B cell (primary cell): ENCODE measurements around the gene MIR17HG. TPM values are rescaled to one million over a fixed set of nuclear protein-coding genes. Genes with fewer than 3 reads are reported as not detected.

Experiments
- ATAC-seq: fragments of 200-7000 bp; cut with Tn5 transposase; one replicate; pipeline ENCODE4 v1.10.0; 2021; ENCODE audit warnings: low read depth, mild to moderate bottlenecking, moderate number of reproducible peaks, moderate library complexity
- CTCF ChIA-PET: fragments of 350-600 bp; sonication (Branson Sonifier 250); formaldehyde crosslinking; loops from one replicate; lab custom pipeline; 2021; ENCODE audit warnings: antibody characterized with exemption, inconsistent platforms; lab: Charles Lee
- POLR2A ChIA-PET: fragments of 350-600 bp; sonication (Branson Sonifier 250); formaldehyde crosslinking; loops from one replicate; lab custom pipeline; 2021; ENCODE audit warnings: antibody characterized with exemption; lab: Charles Lee
- DNase-seq: peaks from one replicate; pipeline ENCODE4 v3.0.0; 2013
- H2AFZ ChIP-seq: 2 replicates; pipeline ENCODE4 v1.6.1; 2012; ENCODE audit warnings: mild to moderate bottlenecking, low read depth, low read length; ENCODE audit not compliant: insufficient read depth, poor library complexity, severe bottlenecking
- H3K27ac ChIP-seq, 2 donors: 1 replicate in 1 of 2; 2 replicates in 1 of 2; pipeline ENCODE4 v1.5.1; 2012 to 2013; ENCODE audit warnings: low read length in 2 of 2, mild to moderate bottlenecking in 2 of 2, moderate library complexity in 1 of 2
- H3K27me3 ChIP-seq, 4 experiments: fragments of 200-600 bp in 1 of 4; sonication (generic) in 1 of 4; replicated peaks in 1 of 4; 1 replicate in 2 of 4; 2 replicates in 2 of 4; pipeline versions ENCODE4 v1.6.1 to v1.7.0; 2013 to 2016; ENCODE audit warnings: low read length in 3 of 4, mild to moderate bottlenecking in 2 of 4, mixed read lengths in 1 of 4, moderate library complexity in 1 of 4; ENCODE audit not compliant: insufficient read depth in 4 of 4, control insufficient read depth in 3 of 4; ENCODE audit errors: control extremely low read depth in 1 of 4
- H3K36me3 ChIP-seq, 2 experiments: replicated peaks in 1 of 2; 1 replicate in 1 of 2; 2 replicates in 1 of 2; pipeline versions ENCODE4 v1.6.1 to v1.7.1; 2013; ENCODE audit warnings: low read length in 1 of 2; ENCODE audit not compliant: insufficient read depth in 2 of 2, control insufficient read depth in 1 of 2; ENCODE audit errors: control extremely low read depth in 1 of 2, extremely low read depth in 1 of 2
- H3K4me1 ChIP-seq, 2 donors: fragments of 200-600 bp in 1 of 2; sonication (generic) in 1 of 2; 1 replicate in 1 of 2; 2 replicates in 1 of 2; pipeline versions ENCODE4 v1.5.1 to v1.6.1; 2013 to 2017; ENCODE audit warnings: low read length in 2 of 2; ENCODE audit not compliant: control insufficient read depth in 2 of 2, insufficient read depth in 2 of 2
- H3K4me2 ChIP-seq: replicated peaks from 2 replicates; pipeline ENCODE3; 2012; ENCODE audit warnings: mild to moderate bottlenecking, low read depth, low read length; ENCODE audit not compliant: poor library complexity, severe bottlenecking
- H3K4me3 ChIP-seq, 5 experiments: fragments of 200-600 bp in 1 of 5; sonication (generic) in 1 of 5; 1 replicate in 3 of 5; 2 replicates in 2 of 5; pipeline versions ENCODE4 v1.5.1 to v1.7.0; 2011 to 2016; ENCODE audit warnings: low read length in 4 of 5, mild to moderate bottlenecking in 4 of 5, low read depth in 2 of 5, control low read depth in 1 of 5, moderate library complexity in 1 of 5; ENCODE audit not compliant: insufficient read depth in 1 of 5; ENCODE audit errors: control extremely low read depth in 1 of 5, extremely low read depth in 1 of 5
- H3K79me2 ChIP-seq: fragments of 200-600 bp; sonication (generic); one replicate; pipeline ENCODE4 v1.6.0; 2016; ENCODE audit warnings: low read length; ENCODE audit not compliant: control insufficient read depth, insufficient read depth
- H3K9ac ChIP-seq: fragments of 200-600 bp; sonication (generic); 2 replicates; pipeline ENCODE4 v1.6.1; 2017; ENCODE audit warnings: mild to moderate bottlenecking, low read length, moderate library complexity
- H3K9me3 ChIP-seq, 3 donors: one replicate each; pipeline versions ENCODE4 v1.6.1 to v1.7.1; 2013; ENCODE audit warnings: low read length in 2 of 3; ENCODE audit not compliant: control insufficient read depth in 2 of 3, insufficient read depth in 1 of 3; ENCODE audit errors: control extremely low read depth in 1 of 3
- H4K20me1 ChIP-seq: 2 replicates; pipeline ENCODE4 v1.6.0; 2012; ENCODE audit warnings: mild to moderate bottlenecking, low read length; ENCODE audit not compliant: insufficient read depth, control insufficient read depth, poor library complexity, severe bottlenecking
- H3K27ac Mint-ChIP-seq: one replicate; pipeline ENCODE4 v1.8.0; 2021; ENCODE audit warnings: mixed read lengths
- H3K27me3 Mint-ChIP-seq: one replicate; pipeline ENCODE4 v1.8.0; 2021; ENCODE audit warnings: mixed read lengths
- H3K4me1 Mint-ChIP-seq: one replicate; pipeline ENCODE4 v1.8.0; 2021; ENCODE audit warnings: mixed read lengths
- H3K4me3 Mint-ChIP-seq: one replicate; pipeline ENCODE4 v1.8.0; 2021; ENCODE audit warnings: mixed read lengths
- H3K9me3 Mint-ChIP-seq: one replicate; pipeline ENCODE4 v1.8.0; 2022; ENCODE audit warnings: mixed read lengths; ENCODE audit not compliant: insufficient read depth
- CTCF ChIP-seq: fragments of 200-600 bp; IDR thresholded peaks from one replicate; pipeline ENCODE4 v1.8.0; 2022; ENCODE audit warnings: antibody characterized with exemption, mild to moderate bottlenecking
- EZH2 ChIP-seq: IDR thresholded peaks from 2 replicates; pipeline ENCODE4 v1.6.1; 2012; ENCODE audit warnings: borderline replicate concordance, low read depth, mild to moderate bottlenecking, moderate library complexity, low read length; ENCODE audit not compliant: insufficient read depth, poor library complexity, severe bottlenecking
- WGBS: methylation state at CpG from one replicate; pipeline ENCODE4 v1.1.5; 2013; ENCODE audit warnings: missing lambda C conversion rate; ENCODE audit not compliant: insufficient coverage; 5-methylcytosine and 5-hydroxymethylcytosine counted together
- intact Hi-C: fragments of 100-400 bp; cut with micrococcal nuclease; formaldehyde crosslinking; loops from one replicate; pipeline ENCODE4 v1.10.0; 2022
- polyA plus RNA-seq: library from polyadenylated mRNA; depleted of rRNA; stranded (reverse); fragments of >200 nt; gene quantifications from 2 replicates; pipeline ENCODE4 v1.2.3, GENCODE V29; 2012
- total RNA-seq, 2 donors: library from RNA; stranded (reverse); fragments of 120-200 nt in 1 of 2; gene quantifications; 1 replicate in 1 of 2; 2 replicates in 1 of 2; pipeline versions ENCODE4 v1.2.3 to v1.2.4, GENCODE V29; 2013 to 2022

The MIR17HG gene
- total and polyA plus RNA-seq, 2 donors (not counting 1 experiment from before 2014, with no cell fraction given), result 6.0 to 17.1 TPM

- Histone ChIP-seq H3K27ac (no peak overlapping the region), H3K36me3 (no peaks in the 10 kb centered on the region), H3K4me2 (no peak overlapping the region), H3K4me3 (no peak overlapping the region), H2AFZ (no peak overlapping the region), H3K9me3 (no peaks in the 10 kb centered on the region), H4K20me1 (no peaks in the 10 kb centered on the region), H3K79me2 (no peaks in the 10 kb centered on the region), H3K4me1 (no peaks in the 10 kb centered on the region), H3K27me3 (no peaks in the 10 kb centered on the region), H3K9ac (no peak overlapping the region)
- H3K27ac Mint-ChIP-seq, result no peak overlapping the region
- H3K4me3 Mint-ChIP-seq, result no peak overlapping the region
- no peak for DNase-seq
- no peak for ATAC-seq
- POLR2A ChIA-PET, result no interaction called here
- no peaks in the 10 kb centered on the region for H3K4me1 Mint-ChIP-seq
- TF ChIP-seq CTCF, result no peak
- TF ChIP-seq EZH2, result no peak
- intact Hi-C loops, result no loop called here
- CTCF ChIA-PET, result no interaction called here
- no peaks in the 10 kb centered on the region for H3K27me3 Mint-ChIP-seq
- no CpG with 5 or more reads among the region's 1 CpG for WGBS
- no peaks in the 10 kb centered on the region for H3K9me3 Mint-ChIP-seq
Measured at GRCh38 chr13:91368101-91368500, 20.6 kb downstream of the MIR17HG start.

DNA sequence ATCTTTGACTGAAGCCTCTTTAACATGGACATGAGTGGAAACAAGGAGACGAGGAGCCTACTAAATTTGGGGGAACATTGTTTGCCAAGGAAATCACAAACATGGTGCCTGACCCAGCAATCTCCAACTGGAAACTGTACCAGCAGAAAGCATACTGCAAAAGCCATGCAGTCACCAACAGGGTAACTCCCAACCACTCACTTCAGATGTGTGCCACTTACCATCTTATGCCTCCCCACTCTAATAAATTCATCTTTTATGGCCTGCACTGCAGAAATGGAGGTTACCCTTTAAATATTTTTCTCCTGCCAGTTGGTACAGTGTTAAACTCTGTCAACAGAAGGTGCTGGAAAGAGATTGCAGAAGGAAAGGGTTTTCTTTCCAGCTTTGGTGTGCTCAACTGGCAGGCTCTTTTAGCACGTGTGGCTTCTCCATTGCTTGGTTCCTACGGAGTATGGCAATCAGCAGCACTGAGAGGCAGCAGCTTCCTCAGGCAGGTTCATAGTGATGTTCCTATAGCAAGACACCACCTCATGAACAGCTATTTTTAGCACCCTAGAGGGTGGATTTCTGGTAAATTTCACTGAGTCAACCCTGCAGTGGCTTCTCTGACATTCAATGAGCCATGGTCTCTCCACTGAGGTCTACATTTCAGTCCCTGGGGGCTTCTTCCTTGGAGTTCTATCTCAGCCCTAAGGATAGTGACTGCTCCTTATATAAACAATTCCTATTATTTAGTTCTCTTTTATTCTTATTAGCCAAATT lies 21.4 kb downstream of the MIR17HG start:
- no peaks in the 10 kb centered on the region for H3K9me3 ChIP-seq
- intact Hi-C loops, result no loop called here

More for the DNA sequence above, 21.4 kb downstream of the MIR17HG start:
- H3K4me3 ChIP-seq, result no peak overlapping the region
- Mint-ChIP-seq H3K27me3 (no peaks in the 10 kb centered on the region), H3K27ac (no peak overlapping the region), H3K4me3 (no peak overlapping the region), H3K4me1 (no peaks in the 10 kb centered on the region), H3K9me3 (no peaks in the 10 kb centered on the region)
- TF ChIP-seq CTCF, result no peak
- TF ChIP-seq EZH2, result no peak
- H4K20me1 ChIP-seq, result no peaks in the 10 kb centered on the region
- ChIA-PET CTCF (no interaction called here), POLR2A (no interaction called here)
- no peaks in the 10 kb centered on the region for H3K36me3 ChIP-seq
- no peak overlapping the region for H3K27ac ChIP-seq
- no peak for DNase-seq
- 93% methylated on average over 3 of the region's 3 CpGs for WGBS
- ATAC-seq, result no peak
- H2AFZ ChIP-seq, result no peak overlapping the region
- H3K9ac ChIP-seq, result no peak overlapping the region
- H3K79me2 ChIP-seq, result no peaks in the 10 kb centered on the region
- no peaks in the 10 kb centered on the region for H3K27me3 ChIP-seq
- no peak overlapping the region for H3K4me2 ChIP-seq
- H3K4me1 ChIP-seq, result no peaks in the 10 kb centered on the region
